ENCODE data around the gene PHLPP1. TPM values are rescaled to one million over a fixed set of nuclear protein-coding genes. Genes with fewer than 3 reads are reported as not detected.

The PHLPP1 gene
- total and polyA plus RNA-seq, 2 of the 13 experiments (the other 11 are each of a cell fraction or from before 2014, with no cell fraction given): 9.8 to 18.5 TPM

GRCh38 chr18:62714671-62715435 is 488 bp upstream of the PHLPP1 start (continued):
- no peak for TF ChIP-seq RNF219 (CRISPR knock-in tag; IDR thresholded peaks at IDR 0.05)
- TF ChIP-seq, protein P1, sequence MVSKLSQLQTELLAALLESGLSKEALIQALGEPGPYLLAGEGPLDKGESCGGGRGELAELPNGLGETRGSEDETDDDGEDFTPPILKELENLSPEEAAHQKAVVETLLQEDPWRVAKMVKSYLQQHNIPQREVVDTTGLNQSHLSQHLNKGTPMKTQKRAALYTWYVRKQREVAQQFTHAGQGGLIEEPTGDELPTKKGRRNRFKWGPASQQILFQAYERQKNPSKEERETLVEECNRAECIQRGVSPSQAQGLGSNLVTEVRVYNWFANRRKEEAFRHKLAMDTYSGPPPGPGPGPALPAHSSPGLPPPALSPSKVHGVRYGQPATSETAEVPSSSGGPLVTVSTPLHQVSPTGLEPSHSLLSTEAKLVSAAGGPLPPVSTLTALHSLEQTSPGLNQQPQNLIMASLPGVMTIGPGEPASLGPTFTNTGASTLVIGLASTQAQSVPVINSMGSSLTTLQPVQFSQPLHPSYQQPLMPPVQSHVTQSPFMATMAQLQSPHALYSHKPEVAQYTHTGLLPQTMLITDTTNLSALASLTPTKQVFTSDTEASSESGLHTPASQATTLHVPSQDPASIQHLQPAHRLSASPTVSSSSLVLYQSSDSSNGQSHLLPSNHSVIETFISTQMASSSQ (IDR thresholded peaks at IDR 0.05; ENCODE audit: low read depth): peak; percentile 42
- TF ChIP-seq, protein P1 (CRISPR knock-in tag; IDR thresholded peaks at IDR 0.05; ENCODE audit: borderline replicate concordance): peak; percentile 50; the same call in 1 of the 2 replicates
- TF ChIP-seq SMAD1 (CRISPR knock-in tag; IDR thresholded peaks at IDR 0.05; ENCODE audit: borderline replicate concordance, low read depth): no peak
- TF ChIP-seq, protein P2, sequence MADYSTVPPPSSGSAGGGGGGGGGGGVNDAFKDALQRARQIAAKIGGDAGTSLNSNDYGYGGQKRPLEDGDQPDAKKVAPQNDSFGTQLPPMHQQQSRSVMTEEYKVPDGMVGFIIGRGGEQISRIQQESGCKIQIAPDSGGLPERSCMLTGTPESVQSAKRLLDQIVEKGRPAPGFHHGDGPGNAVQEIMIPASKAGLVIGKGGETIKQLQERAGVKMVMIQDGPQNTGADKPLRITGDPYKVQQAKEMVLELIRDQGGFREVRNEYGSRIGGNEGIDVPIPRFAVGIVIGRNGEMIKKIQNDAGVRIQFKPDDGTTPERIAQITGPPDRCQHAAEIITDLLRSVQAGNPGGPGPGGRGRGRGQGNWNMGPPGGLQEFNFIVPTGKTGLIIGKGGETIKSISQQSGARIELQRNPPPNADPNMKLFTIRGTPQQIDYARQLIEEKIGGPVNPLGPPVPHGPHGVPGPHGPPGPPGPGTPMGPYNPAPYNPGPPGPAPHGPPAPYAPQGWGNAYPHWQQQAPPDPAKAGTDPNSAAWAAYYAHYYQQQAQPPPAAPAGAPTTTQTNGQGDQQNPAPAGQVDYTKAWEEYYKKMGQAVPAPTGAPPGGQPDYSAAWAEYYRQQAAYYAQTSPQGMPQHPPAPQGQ (CRISPR knock-in tag; IDR thresholded peaks at IDR 0.05; ENCODE audit: borderline replicate concordance): no peak
- no peak for TF ChIP-seq ZNF235 (CRISPR knock-in tag; IDR thresholded peaks at IDR 0.05; ENCODE audit: borderline replicate concordance)
- no peak for TF ChIP-seq RAD51 (IDR thresholded peaks at IDR 0.05; ENCODE audit: borderline replicate concordance)
- no peak for TF ChIP-seq HMGA1 (CRISPR knock-in tag; conservative IDR thresholded peaks at IDR 0.05)
- TF ChIP-seq ZNF333 (CRISPR knock-in tag; IDR thresholded peaks at IDR 0.05; ENCODE audit: borderline replicate concordance): no peak
- TF ChIP-seq, protein P3, sequence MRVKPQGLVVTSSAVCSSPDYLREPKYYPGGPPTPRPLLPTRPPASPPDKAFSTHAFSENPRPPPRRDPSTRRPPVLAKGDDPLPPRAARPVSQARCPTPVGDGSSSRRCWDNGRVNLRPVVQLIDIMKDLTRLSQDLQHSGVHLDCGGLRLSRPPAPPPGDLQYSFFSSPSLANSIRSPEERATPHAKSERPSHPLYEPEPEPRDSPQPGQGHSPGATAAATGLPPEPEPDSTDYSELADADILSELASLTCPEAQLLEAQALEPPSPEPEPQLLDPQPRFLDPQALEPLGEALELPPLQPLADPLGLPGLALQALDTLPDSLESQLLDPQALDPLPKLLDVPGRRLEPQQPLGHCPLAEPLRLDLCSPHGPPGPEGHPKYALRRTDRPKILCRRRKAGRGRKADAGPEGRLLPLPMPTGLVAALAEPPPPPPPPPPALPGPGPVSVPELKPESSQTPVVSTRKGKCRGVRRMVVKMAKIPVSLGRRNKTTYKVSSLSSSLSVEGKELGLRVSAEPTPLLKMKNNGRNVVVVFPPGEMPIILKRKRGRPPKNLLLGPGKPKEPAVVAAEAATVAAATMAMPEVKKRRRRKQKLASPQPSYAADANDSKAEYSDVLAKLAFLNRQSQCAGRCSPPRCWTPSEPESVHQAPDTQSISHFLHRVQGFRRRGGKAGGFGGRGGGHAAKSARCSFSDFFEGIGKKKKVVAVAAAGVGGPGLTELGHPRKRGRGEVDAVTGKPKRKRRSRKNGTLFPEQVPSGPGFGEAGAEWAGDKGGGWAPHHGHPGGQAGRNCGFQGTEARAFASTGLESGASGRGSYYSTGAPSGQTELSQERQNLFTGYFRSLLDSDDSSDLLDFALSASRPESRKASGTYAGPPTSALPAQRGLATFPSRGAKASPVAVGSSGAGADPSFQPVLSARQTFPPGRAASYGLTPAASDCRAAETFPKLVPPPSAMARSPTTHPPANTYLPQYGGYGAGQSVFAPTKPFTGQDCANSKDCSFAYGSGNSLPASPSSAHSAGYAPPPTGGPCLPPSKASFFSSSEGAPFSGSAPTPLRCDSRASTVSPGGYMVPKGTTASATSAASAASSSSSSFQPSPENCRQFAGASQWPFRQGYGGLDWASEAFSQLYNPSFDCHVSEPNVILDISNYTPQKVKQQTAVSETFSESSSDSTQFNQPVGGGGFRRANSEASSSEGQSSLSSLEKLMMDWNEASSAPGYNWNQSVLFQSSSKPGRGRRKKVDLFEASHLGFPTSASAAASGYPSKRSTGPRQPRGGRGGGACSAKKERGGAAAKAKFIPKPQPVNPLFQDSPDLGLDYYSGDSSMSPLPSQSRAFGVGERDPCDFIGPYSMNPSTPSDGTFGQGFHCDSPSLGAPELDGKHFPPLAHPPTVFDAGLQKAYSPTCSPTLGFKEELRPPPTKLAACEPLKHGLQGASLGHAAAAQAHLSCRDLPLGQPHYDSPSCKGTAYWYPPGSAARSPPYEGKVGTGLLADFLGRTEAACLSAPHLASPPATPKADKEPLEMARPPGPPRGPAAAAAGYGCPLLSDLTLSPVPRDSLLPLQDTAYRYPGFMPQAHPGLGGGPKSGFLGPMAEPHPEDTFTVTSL (CRISPR knock-in tag; IDR thresholded peaks at IDR 0.05; ENCODE audit: borderline replicate concordance): no peak
- TF ChIP-seq HOXA3 (CRISPR knock-in tag; IDR thresholded peaks at IDR 0.05): peak; percentile 73
- no peak for TF ChIP-seq JUN (CRISPR knock-in tag; IDR thresholded peaks at IDR 0.05)
- no peak for TF ChIP-seq ZKSCAN5 (CRISPR knock-in tag; IDR thresholded peaks at IDR 0.05)
- TF ChIP-seq RFX5 (IDR thresholded peaks at IDR 0.05; ENCODE audit: low read depth, low read length): no peak
- no peak for TF ChIP-seq TBX3 (IDR thresholded peaks at IDR 0.05; ENCODE audit: borderline replicate concordance)
